Neural cell (in vitro differentiated cells): ENCODE measurements around the gene RUSC1. TPM values are rescaled to one million over a fixed set of nuclear protein-coding genes. Genes with fewer than 3 reads are reported as not detected.

Experiments
- H2AFZ ChIP-seq: fragments of 200-600, 300-800 bp; sonication (generic), shearing (Covaris generic); 2 replicates; pipeline ENCODE4 v1.6.0; 2014; ENCODE audit warnings: low read depth, mild to moderate bottlenecking, antibody characterized with exemption, low read length, moderate library complexity
- H3F3A ChIP-seq: fragments of 200-600 bp; shearing (Covaris generic); 2 replicates; pipeline ENCODE4 v1.6.1; 2016; ENCODE audit warnings: mild to moderate bottlenecking, moderate library complexity, mixed read lengths, antibody characterized with exemption, low read length; ENCODE audit not compliant: insufficient read depth, poor library complexity, severe bottlenecking
- H3K27ac ChIP-seq: fragments of 200-600, 300-800 bp; sonication (generic), shearing (Covaris generic); 2 replicates; pipeline ENCODE4 v1.5.1; 2014; ENCODE audit warnings: mild to moderate bottlenecking, low read length, moderate library complexity
- H3K27me3 ChIP-seq: fragments of 300-800, 200-600 bp; sonication (generic), shearing (Covaris generic); 2 replicates; pipeline ENCODE4 v1.6.0; 2014; ENCODE audit warnings: mild to moderate bottlenecking, low read depth, low read length, moderate library complexity; ENCODE audit not compliant: insufficient read depth
- H3K36me3 ChIP-seq: fragments of 300-800, 200-600 bp; sonication (generic), shearing (Covaris generic); 2 replicates; pipeline ENCODE4 v1.5.1; 2014; ENCODE audit warnings: mild to moderate bottlenecking, antibody characterized with exemption, low read length, moderate library complexity; ENCODE audit not compliant: insufficient read depth
- H3K4me2 ChIP-seq: fragments of 300-800, 200-600 bp; sonication (generic), shearing (Covaris generic); 2 replicates; pipeline ENCODE4 v1.6.0; 2014; ENCODE audit warnings: mild to moderate bottlenecking, low read length
- H3K4me3 ChIP-seq: fragments of 300-800, 200-600 bp; sonication (generic), shearing (Covaris generic); 2 replicates; pipeline ENCODE4 v1.5.1; 2014; ENCODE audit warnings: mild to moderate bottlenecking, low read length, moderate library complexity
- H3K79me2 ChIP-seq: fragments of 200-600 bp; shearing (Covaris generic); replicated peaks from 2 replicates; pipeline ENCODE4 v1.6.0; 2014; ENCODE audit warnings: mild to moderate bottlenecking, low read length, moderate library complexity; ENCODE audit not compliant: insufficient read depth
- H3K9ac ChIP-seq: fragments of 300-800, 200-600 bp; sonication (generic), shearing (Covaris generic); 2 replicates; pipeline ENCODE4 v1.6.1; 2016; ENCODE audit warnings: mild to moderate bottlenecking, low read length, mixed read lengths
- H3K9me2 ChIP-seq: fragments of 200-600 bp; shearing (Covaris generic); 2 replicates; pipeline ENCODE4 v1.6.1; 2016; ENCODE audit warnings: mild to moderate bottlenecking, low read length, mixed read lengths; ENCODE audit not compliant: insufficient read depth
- H3K9me3 ChIP-seq: fragments of 200-600, 300-800 bp; sonication (generic), shearing (Covaris generic); 2 replicates; pipeline ENCODE4 v1.6.1; 2016; ENCODE audit warnings: mild to moderate bottlenecking, mixed run types, low read length, moderate library complexity, mixed read lengths
- H4K20me1 ChIP-seq: fragments of 200-600 bp; shearing (Covaris generic); 2 replicates; pipeline ENCODE4 v1.6.1; 2016; ENCODE audit warnings: mild to moderate bottlenecking, mixed run types; ENCODE audit not compliant: insufficient read depth
- EP300 ChIP-seq: fragments of 450-650 bp; conservative IDR thresholded peaks from 2 replicates; pipeline ENCODE4 v1.6.1; 2014; ENCODE audit warnings: antibody characterized with exemption, mild to moderate bottlenecking, moderate library complexity; ENCODE audit not compliant: poor library complexity, severe bottlenecking
- EZH2 ChIP-seq: fragments of 200-600, 300-800 bp; shearing (Covaris generic), sonication (generic); IDR thresholded peaks from 2 replicates; pipeline ENCODE4 v1.6.1; 2014; ENCODE audit warnings: antibody characterized with exemption, low read length, borderline replicate concordance, mild to moderate bottlenecking; ENCODE audit not compliant: insufficient read depth, poor library complexity, severe bottlenecking
- MXI1 ChIP-seq: fragments of 450-650 bp; conservative IDR thresholded peaks from 2 replicates; pipeline ENCODE4 v1.6.1; 2014; ENCODE audit warnings: antibody characterized with exemption, mild to moderate bottlenecking; ENCODE audit not compliant: poor library complexity, severe bottlenecking
- POLR2AphosphoS5 ChIP-seq: IDR thresholded peaks from 2 replicates; pipeline ENCODE4 v1.6.1; 2012
- RAD21 ChIP-seq: fragments of 450-650 bp; conservative IDR thresholded peaks from 2 replicates; pipeline ENCODE4 v1.6.1; 2014; ENCODE audit warnings: antibody characterized with exemption, mild to moderate bottlenecking, moderate library complexity
- SMC3 ChIP-seq: fragments of 450-650 bp; conservative IDR thresholded peaks from 2 replicates; pipeline ENCODE4 v1.6.1; 2014; ENCODE audit warnings: antibody characterized with exemption, mild to moderate bottlenecking, moderate library complexity; ENCODE audit not compliant: poor library complexity
- TAF1 ChIP-seq: IDR thresholded peaks from 2 replicates; pipeline ENCODE4 v1.6.1; 2012; ENCODE audit warnings: low read depth
- polyA plus RNA-seq: library from polyadenylated mRNA; depleted of rRNA; stranded (reverse); fragments of >200 nt; gene quantifications from 2 replicates; pipeline ENCODE4 v1.2.3, GENCODE V29; 2014
- TF ChIP-seq, protein P1 (sequence below): fragments of 450-650 bp; IDR thresholded peaks from 2 replicates; pipeline ENCODE4 v1.5.1; 2014; ENCODE audit warnings: antibody characterized with exemption, mild to moderate bottlenecking, moderate library complexity; ENCODE audit not compliant: poor library complexity, severe bottlenecking
- TF ChIP-seq, protein P2 (sequence below): IDR thresholded peaks from 2 replicates; pipeline ENCODE4 v1.6.1; 2012; ENCODE audit warnings: borderline replicate concordance

The RUSC1 gene
- polyA plus RNA-seq, 1 donor from 2014 or later: 45.7 TPM

DNA sequence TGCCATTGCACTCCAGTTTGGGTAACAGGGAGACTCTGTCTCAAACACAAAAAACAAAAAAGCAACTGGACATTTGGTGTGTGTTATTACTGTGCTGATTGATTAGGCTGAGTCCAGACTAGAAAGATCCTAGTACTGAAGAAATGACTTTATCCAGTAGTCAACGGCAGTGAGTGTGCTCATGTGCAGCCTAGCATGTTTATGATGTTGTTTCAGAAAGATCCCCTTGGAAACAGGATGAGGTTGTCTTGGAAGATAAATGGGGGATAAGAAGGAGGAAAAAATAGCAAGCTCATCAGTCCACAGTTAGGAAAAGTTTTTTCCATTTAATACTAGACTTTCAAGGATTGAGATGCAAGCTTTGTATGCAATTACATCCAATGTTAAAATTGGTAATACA is 14.3 kb downstream of the RUSC1 start:
- Histone ChIP-seq H3K9me2 (no peaks in the 10 kb centered on the region), H4K20me1 (no peaks in the 10 kb centered on the region), H3K27me3 (no peaks in the 10 kb centered on the region), H3K36me3 (peaks cover 8% of the 10 kb centered on the region), H2AFZ (no peak overlapping the region), H3K9ac (no peak overlapping the region), H3K9me3 (no peaks in the 10 kb centered on the region), H3F3A (peaks cover 3% of the 10 kb centered on the region), H3K27ac (no peak overlapping the region), H3K4me3 (no peak overlapping the region), H3K79me2 (no peaks in the 10 kb centered on the region), H3K4me2 (no peak overlapping the region)
- TF ChIP-seq, protein P1, sequence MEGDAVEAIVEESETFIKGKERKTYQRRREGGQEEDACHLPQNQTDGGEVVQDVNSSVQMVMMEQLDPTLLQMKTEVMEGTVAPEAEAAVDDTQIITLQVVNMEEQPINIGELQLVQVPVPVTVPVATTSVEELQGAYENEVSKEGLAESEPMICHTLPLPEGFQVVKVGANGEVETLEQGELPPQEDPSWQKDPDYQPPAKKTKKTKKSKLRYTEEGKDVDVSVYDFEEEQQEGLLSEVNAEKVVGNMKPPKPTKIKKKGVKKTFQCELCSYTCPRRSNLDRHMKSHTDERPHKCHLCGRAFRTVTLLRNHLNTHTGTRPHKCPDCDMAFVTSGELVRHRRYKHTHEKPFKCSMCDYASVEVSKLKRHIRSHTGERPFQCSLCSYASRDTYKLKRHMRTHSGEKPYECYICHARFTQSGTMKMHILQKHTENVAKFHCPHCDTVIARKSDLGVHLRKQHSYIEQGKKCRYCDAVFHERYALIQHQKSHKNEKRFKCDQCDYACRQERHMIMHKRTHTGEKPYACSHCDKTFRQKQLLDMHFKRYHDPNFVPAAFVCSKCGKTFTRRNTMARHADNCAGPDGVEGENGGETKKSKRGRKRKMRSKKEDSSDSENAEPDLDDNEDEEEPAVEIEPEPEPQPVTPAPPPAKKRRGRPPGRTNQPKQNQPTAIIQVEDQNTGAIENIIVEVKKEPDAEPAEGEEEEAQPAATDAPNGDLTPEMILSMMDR: no peak
- TF ChIP-seq TAF1 (no peak), SMC3 (no peak), POLR2AphosphoS5 (no peak), EP300 (no peak), RAD21 (no peak)
- TF ChIP-seq, protein P2, sequence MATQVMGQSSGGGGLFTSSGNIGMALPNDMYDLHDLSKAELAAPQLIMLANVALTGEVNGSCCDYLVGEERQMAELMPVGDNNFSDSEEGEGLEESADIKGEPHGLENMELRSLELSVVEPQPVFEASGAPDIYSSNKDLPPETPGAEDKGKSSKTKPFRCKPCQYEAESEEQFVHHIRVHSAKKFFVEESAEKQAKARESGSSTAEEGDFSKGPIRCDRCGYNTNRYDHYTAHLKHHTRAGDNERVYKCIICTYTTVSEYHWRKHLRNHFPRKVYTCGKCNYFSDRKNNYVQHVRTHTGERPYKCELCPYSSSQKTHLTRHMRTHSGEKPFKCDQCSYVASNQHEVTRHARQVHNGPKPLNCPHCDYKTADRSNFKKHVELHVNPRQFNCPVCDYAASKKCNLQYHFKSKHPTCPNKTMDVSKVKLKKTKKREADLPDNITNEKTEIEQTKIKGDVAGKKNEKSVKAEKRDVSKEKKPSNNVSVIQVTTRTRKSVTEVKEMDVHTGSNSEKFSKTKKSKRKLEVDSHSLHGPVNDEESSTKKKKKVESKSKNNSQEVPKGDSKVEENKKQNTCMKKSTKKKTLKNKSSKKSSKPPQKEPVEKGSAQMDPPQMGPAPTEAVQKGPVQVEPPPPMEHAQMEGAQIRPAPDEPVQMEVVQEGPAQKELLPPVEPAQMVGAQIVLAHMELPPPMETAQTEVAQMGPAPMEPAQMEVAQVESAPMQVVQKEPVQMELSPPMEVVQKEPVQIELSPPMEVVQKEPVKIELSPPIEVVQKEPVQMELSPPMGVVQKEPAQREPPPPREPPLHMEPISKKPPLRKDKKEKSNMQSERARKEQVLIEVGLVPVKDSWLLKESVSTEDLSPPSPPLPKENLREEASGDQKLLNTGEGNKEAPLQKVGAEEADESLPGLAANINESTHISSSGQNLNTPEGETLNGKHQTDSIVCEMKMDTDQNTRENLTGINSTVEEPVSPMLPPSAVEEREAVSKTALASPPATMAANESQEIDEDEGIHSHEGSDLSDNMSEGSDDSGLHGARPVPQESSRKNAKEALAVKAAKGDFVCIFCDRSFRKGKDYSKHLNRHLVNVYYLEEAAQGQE: no peak

DNA sequence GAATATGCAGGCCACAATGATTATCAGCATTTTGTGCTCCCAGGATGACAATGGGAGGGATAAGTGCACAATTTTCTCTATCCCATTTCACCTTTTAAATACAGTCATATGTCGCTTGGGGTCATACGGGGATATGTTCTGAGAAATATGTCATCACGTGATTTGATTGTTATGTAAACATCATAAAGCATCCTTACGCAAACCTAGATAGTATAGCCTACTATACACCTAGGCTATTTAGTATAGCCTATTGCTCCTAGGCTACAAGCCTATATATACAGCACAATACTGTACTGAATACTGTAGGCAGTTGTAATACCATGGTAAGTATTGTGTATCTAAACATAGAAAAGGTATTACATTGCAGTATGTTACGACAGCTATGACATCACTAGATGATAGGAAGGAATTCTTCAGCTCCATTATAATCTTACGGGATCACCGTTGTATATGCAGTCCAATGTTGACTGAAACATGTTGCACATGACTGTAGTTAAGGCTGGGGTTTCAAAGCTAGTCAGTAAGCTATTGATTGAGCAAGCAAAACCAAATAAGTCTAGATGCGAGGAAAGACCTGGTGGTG is 18.9 kb downstream of the RUSC1 start:
- Histone ChIP-seq H3K9me2 (no peaks in the 10 kb centered on the region), H3K4me2 (no peak overlapping the region), H3K9me3 (no peaks in the 10 kb centered on the region), H3K27ac (no peak overlapping the region), H3F3A (peaks cover 3% of the 10 kb centered on the region), H3K4me3 (no peak overlapping the region), H3K79me2 (no peaks in the 10 kb centered on the region), H3K27me3 (no peaks in the 10 kb centered on the region), H4K20me1 (no peaks in the 10 kb centered on the region), H3K9ac (no peak overlapping the region), H2AFZ (no peak overlapping the region), H3K36me3 (peaks cover 13% of the 10 kb centered on the region)
- TF ChIP-seq RAD21: no peak
- TF ChIP-seq, protein P2: no peak
- TF ChIP-seq TAF1: no peak
- no peak for TF ChIP-seq POLR2AphosphoS5
- TF ChIP-seq EZH2: no peak
- TF ChIP-seq, protein P1: no peak
- TF ChIP-seq MXI1: no peak
- TF ChIP-seq EP300: no peak
- no peak for TF ChIP-seq SMC3
